ENCODE data around the gene CEMP1. TPM values are rescaled to one million over a fixed set of nuclear protein-coding genes. Genes with fewer than 3 reads are reported as not detected.

Gene CEMP1
- total and polyA plus RNA-seq, 10 of the 15 experiments (the other 5 are each of a cell fraction or from before 2014, with no cell fraction given): 0.05 to 8.2 (median 1.5) TPM; not detected in 5

DNA sequence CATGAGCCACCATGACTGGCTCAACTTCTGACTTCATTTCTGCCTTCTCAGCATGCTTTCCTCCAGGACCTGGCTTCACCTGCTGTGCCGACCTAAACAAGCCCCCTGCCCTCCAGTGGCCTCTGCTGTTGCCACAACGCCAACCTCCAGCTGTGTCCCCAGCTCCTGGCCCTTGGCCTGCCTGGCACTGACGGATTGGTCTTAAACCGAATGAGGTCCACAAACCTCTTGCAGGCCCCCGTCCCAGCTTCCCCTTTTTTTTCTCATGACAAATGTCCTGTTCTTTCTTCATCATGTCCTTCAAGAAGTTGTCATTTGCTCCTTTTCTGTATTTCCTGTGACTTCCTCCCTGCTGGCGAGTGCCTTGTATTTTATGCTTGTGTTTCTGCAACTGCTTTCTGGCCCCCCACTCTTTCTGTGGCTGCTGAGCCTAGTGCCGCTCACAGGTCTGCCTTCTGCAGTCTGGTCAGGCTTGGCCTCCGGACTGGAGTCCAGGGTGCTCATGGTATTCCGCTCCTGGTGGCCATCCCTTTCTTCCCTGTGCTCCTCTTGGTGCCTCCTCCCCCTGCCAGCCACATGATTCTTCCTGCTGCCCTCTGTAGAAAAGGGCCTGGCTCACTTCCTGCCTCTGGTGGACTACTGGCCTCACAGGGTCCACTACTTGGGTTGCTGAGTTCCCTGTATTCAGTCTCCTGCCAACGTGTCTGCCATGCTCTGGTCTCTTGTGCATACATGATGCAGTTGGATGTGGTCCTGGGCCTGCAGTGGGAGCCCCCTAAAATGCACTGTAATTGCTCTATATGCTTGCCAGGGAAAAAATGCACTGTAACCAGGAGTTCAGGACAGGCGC, 14.6 kb downstream of the CEMP1 start:
- 58% methylated on average over 11 of the region's 11 CpGs for WGBS (ENCODE audit: insufficient coverage, insufficient replicate concordance, low lambda C conversion rate, missing lambda C conversion rate)
- peaks cover 64% of the 10 kb centered on the region for H3K79me2 ChIP-seq (ENCODE audit: control insufficient read depth, insufficient read depth, low read length)
- no peaks in the 10 kb centered on the region for H3K9me3 ChIP-seq (replicated peaks; ENCODE audit: control insufficient read depth, insufficient read depth, low read length)
- peaks cover 9% of the 10 kb centered on the region for H4K20me1 ChIP-seq (ENCODE audit: control insufficient read depth, insufficient read depth)
- BruUV-seq (replicated peaks): no TSS peak
- no peaks in the 10 kb centered on the region for H3K27me3 ChIP-seq (replicated peaks in 1 of 2; ENCODE audit: control insufficient read depth in 2 of 2, insufficient read depth in 2 of 2, low read length in 1 of 2)
- SMC1A ChIA-PET (ENCODE audit: uncharacterized antibody, unreplicated experiment): no interaction called here
- peak overlapping the region; percentile 39; the same call in 1 of the 2 replicates for H3K4me3 ChIP-seq
- peak overlapping the region; percentile 80 for H3K4me2 ChIP-seq (ENCODE audit: control insufficient read depth, insufficient read depth)
- peak; percentile 26; the same call in 1 of the 2 replicates for TF ChIP-seq SPI1 (IDR thresholded peaks at IDR 0.05; ENCODE audit: borderline replicate concordance, insufficient read depth, low read depth, low read length)
- TF ChIP-seq POLR2AphosphoS2 (IDR thresholded peaks at IDR 0.05; ENCODE audit: low read depth, low read length): no peak
- TF ChIP-seq ESRRA (IDR thresholded peaks at IDR 0.05; ENCODE audit: low read length): no peak
- TF ChIP-seq POLR2A (IDR thresholded peaks at IDR 0.05; ENCODE audit: low read depth, low read length): peak; percentile 50; the same call in 1 of the 2 replicates
- TF ChIP-seq, protein P1, sequence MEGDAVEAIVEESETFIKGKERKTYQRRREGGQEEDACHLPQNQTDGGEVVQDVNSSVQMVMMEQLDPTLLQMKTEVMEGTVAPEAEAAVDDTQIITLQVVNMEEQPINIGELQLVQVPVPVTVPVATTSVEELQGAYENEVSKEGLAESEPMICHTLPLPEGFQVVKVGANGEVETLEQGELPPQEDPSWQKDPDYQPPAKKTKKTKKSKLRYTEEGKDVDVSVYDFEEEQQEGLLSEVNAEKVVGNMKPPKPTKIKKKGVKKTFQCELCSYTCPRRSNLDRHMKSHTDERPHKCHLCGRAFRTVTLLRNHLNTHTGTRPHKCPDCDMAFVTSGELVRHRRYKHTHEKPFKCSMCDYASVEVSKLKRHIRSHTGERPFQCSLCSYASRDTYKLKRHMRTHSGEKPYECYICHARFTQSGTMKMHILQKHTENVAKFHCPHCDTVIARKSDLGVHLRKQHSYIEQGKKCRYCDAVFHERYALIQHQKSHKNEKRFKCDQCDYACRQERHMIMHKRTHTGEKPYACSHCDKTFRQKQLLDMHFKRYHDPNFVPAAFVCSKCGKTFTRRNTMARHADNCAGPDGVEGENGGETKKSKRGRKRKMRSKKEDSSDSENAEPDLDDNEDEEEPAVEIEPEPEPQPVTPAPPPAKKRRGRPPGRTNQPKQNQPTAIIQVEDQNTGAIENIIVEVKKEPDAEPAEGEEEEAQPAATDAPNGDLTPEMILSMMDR (IDR thresholded peaks at IDR 0.05 in 2 of 3, conservative IDR thresholded peaks at IDR 0.05 in 1 of 3; ENCODE audit: control insufficient read depth in 2 of 3, extremely low read depth in 1 of 3, insufficient read depth in 1 of 3, low read depth in 3 of 3, low read length in 3 of 3): no peak
- no peak for TF ChIP-seq MTA2 (IDR thresholded peaks at IDR 0.05; ENCODE audit: low read depth)
- peaks cover 22% of the 10 kb centered on the region for H3K4me1 ChIP-seq (ENCODE audit: control insufficient read depth, insufficient read depth, low read length)
- no peak for FAIRE-seq
- no peak for ATAC-seq
- RAD21 ChIA-PET (ENCODE audit: unreplicated experiment): no interaction called here
- CTCF ChIA-PET: interaction anchor here (0.6 to 1.6 kb wide), 3 partner anchors 10 to 87 kb away, joined by 3 to 7 read pairs (median 4); partner anchors contain the start of gene CCNF
- no peak for DNase-seq (ENCODE audit: low read depth, low spot score)
- POLR2A ChIA-PET: interaction anchor here (1.8 to 2.4 kb wide), 2 partner anchors 10 to 16 kb away, joined by 4 to 8 read pairs; no protein-coding TSS in a partner anchor
- no peak overlapping the region for H2AFZ ChIP-seq (ENCODE audit: control insufficient read depth, low read depth, low read length)
- peaks cover 6 to 13% of the 10 kb centered on the region in 2 experiments; a peak in 3 of 4 replicates for H3K36me3 ChIP-seq (ENCODE audit: control insufficient read depth in 2 of 2, insufficient read depth in 2 of 2, low read length in 1 of 2)
- in situ Hi-C loops (cut with MboI) (no loop called here), intact Hi-C loops (cut with micrococcal nuclease; ENCODE audit: unreplicated experiment) (no loop called here)
- 0 out of 2 replicates have a peak overlapping the region, but pooled peaks have one; percentile 11 for H3K27ac ChIP-seq (ENCODE audit: control insufficient read depth, insufficient read depth)
- H3K9ac ChIP-seq (ENCODE audit: control insufficient read depth, insufficient read depth, low read length): peak overlapping the region; percentile 93; the same call in 1 of the 2 replicates
